GM23338 (cell line): Measurements from ENCODE around the gene CFAP90. TPM values are rescaled to one million over a fixed set of nuclear protein-coding genes. Genes with fewer than 3 reads are reported as not detected.

Experiments
- ATAC-seq: fragments of 200-7000 bp; cut with Tn5 transposase; 3 replicates; pipeline ENCODE4 v1.9.1; 2020
- DNase-seq: peaks from one replicate; pipeline ENCODE4 v3.0.0-alpha.2; 2015; ENCODE audit warnings: low spot score
- H2AFZ ChIP-seq: fragments of 200-600 bp; sonication (generic); 2 replicates; pipeline ENCODE4 v1.8.0; 2016; ENCODE audit warnings: antibody characterized with exemption, mild to moderate bottlenecking, moderate library complexity
- H3F3A ChIP-seq: fragments of 200-600 bp; sonication (generic); replicated peaks from 2 replicates; pipeline ENCODE4 v1.8.0; 2017; ENCODE audit warnings: antibody characterized with exemption, mixed run types, low read depth
- H3K27ac ChIP-seq: fragments of 200-600 bp; sonication (generic); 2 replicates; pipeline ENCODE4 v1.6.1; 2016; ENCODE audit warnings: low read depth
- H3K27me3 ChIP-seq: fragments of 200-600 bp; sonication (generic); 2 replicates; pipeline ENCODE4 v1.8.0; 2016; ENCODE audit warnings: mild to moderate bottlenecking, mixed run types, moderate library complexity; ENCODE audit not compliant: insufficient read depth
- H3K36me3 ChIP-seq: fragments of 200-600 bp; sonication (generic); 2 replicates; pipeline ENCODE4 v1.8.0; 2016; ENCODE audit warnings: mild to moderate bottlenecking; ENCODE audit not compliant: insufficient read depth
- H3K4me1 ChIP-seq: fragments of 200-600 bp; sonication (generic); 2 replicates; pipeline ENCODE4 v1.8.0; 2016; ENCODE audit warnings: mild to moderate bottlenecking, moderate library complexity; ENCODE audit not compliant: insufficient read depth
- H3K4me2 ChIP-seq: fragments of 200-600 bp; sonication (generic); 2 replicates; pipeline ENCODE4 v1.7.1; 2017; ENCODE audit warnings: mixed run types
- H3K4me3 ChIP-seq: fragments of 200-600 bp; sonication (generic); 2 replicates; pipeline ENCODE4 v1.6.1; 2016; ENCODE audit warnings: mixed run types
- H3K79me2 ChIP-seq: fragments of 200-600 bp; sonication (generic); replicated peaks from 2 replicates; pipeline ENCODE4 v1.8.0; 2017; ENCODE audit warnings: mild to moderate bottlenecking; ENCODE audit not compliant: insufficient read depth
- H3K9me2 ChIP-seq: fragments of 200-600 bp; sonication (generic); 2 replicates; pipeline ENCODE4 v1.8.0; 2017; ENCODE audit not compliant: insufficient read depth
- H4K20me1 ChIP-seq: fragments of 200-600 bp; sonication (generic); replicated peaks from 2 replicates; pipeline ENCODE4 v1.8.0; 2017; ENCODE audit warnings: mild to moderate bottlenecking; ENCODE audit not compliant: insufficient read depth
- H3K27ac Mint-ChIP-seq: 2 replicates; pipeline ENCODE4 v1.8.0; 2020; ENCODE audit warnings: inconsistent platforms, mild to moderate bottlenecking, moderate library complexity, mixed read lengths
- H3K27me3 Mint-ChIP-seq: 3 replicates; pipeline ENCODE4 v1.8.0; 2022; ENCODE audit warnings: low read depth, mild to moderate bottlenecking, moderate library complexity, mixed read lengths, inconsistent platforms; ENCODE audit not compliant: insufficient read depth, poor library complexity
- H3K36me3 Mint-ChIP-seq: 3 replicates; pipeline ENCODE4 v1.8.0; 2021; ENCODE audit warnings: low read depth, mild to moderate bottlenecking, inconsistent platforms, moderate library complexity, mixed read lengths
- H3K4me1 Mint-ChIP-seq: 3 replicates; pipeline ENCODE4 v1.8.0; 2020; ENCODE audit warnings: mild to moderate bottlenecking, inconsistent platforms, mixed read lengths
- H3K4me3 Mint-ChIP-seq: 3 replicates; pipeline ENCODE4 v1.8.0; 2021; ENCODE audit warnings: moderate library complexity, mild to moderate bottlenecking, inconsistent platforms, mixed read lengths
- H3K9me3 Mint-ChIP-seq: 3 replicates; pipeline ENCODE4 v1.8.0; 2020; ENCODE audit warnings: moderate library complexity, mild to moderate bottlenecking, inconsistent platforms, mixed read lengths
- CREB1 ChIP-seq: fragments of 250-450 bp; sonication (Bioruptor Pico); IDR thresholded peaks from 2 replicates; pipeline ENCODE4 v1.5.0; 2020; ENCODE audit warnings: low read depth, mild to moderate bottlenecking, moderate library complexity
- EZH2 ChIP-seq: fragments of 200-600 bp; sonication (generic); IDR thresholded peaks from one replicate; pipeline ENCODE4 v1.8.0; 2017; ENCODE audit warnings: antibody characterized with exemption, mild to moderate bottlenecking, low read depth; ENCODE audit not compliant: unreplicated experiment
- EZH2phosphoT487 ChIP-seq: fragments of 200-600 bp; sonication (generic); IDR thresholded peaks from one replicate; pipeline ENCODE4 v1.8.1; 2018; ENCODE audit warnings: antibody characterized with exemption; ENCODE audit not compliant: unreplicated experiment
- NANOG ChIP-seq: IDR thresholded peaks from 2 replicates; pipeline ENCODE4 v1.6.1; 2016; ENCODE audit warnings: antibody characterized with exemption, borderline replicate concordance
- POLR2AphosphoS5 ChIP-seq: IDR thresholded peaks from 2 replicates; pipeline ENCODE4 v1.6.1; 2016; ENCODE audit warnings: antibody characterized with exemption, low read depth
- STAT1 ChIP-seq: IDR thresholded peaks from one replicate; pipeline ENCODE4 v1.6.1; 2016; ENCODE audit warnings: antibody characterized with exemption; ENCODE audit not compliant: unreplicated experiment
- ZNF114 ChIP-seq: fragments of 250-450 bp; sonication (Bioruptor Pico); IDR thresholded peaks from 2 replicates; pipeline ENCODE4 v1.5.0; 2020; ENCODE audit warnings: mild to moderate bottlenecking, moderate library complexity
- polyA plus RNA-seq: library from polyadenylated mRNA; unstranded; fragments of >200 nt; fragmentation: Nextera tagmentation; extraction: Ambion mirVana; gene quantifications from 2 replicates; pipeline ENCODE4 v1.2.1, GENCODE V29; 2016
- total RNA-seq: library from RNA; depleted of rRNA; stranded (reverse); fragments of >200 nt; shearing (Covaris generic); gene quantifications from 2 replicates; pipeline ENCODE4 v1.2.3, GENCODE V29; 2014
- TF ChIP-seq, protein P1 (sequence below): IDR thresholded peaks from 2 replicates; pipeline ENCODE4 v1.6.1; 2016; ENCODE audit warnings: antibody characterized with exemption
- TF ChIP-seq, protein P2 (sequence below), 2 experiments: fragments of 200-600 bp in 1 of 2; sonication (generic) in 1 of 2; conservative IDR thresholded peaks; 2 replicates each; pipeline versions ENCODE4 v1.5.1 to v1.6.1; 2016 to 2017; ENCODE audit warnings: antibody characterized with exemption in 2 of 2, low read depth in 2 of 2, mild to moderate bottlenecking in 2 of 2, moderate library complexity in 1 of 2
- TF ChIP-seq, protein P3 (sequence below): IDR thresholded peaks from one replicate; pipeline ENCODE4 v1.6.1; 2018; ENCODE audit warnings: antibody characterized with exemption; ENCODE audit not compliant: unreplicated experiment
- TF ChIP-seq, protein P4 (sequence below): fragments of 250-450 bp; sonication (Bioruptor Pico); IDR thresholded peaks from 2 replicates; pipeline ENCODE4 v1.5.0; 2020; ENCODE audit warnings: mild to moderate bottlenecking, moderate library complexity

Gene CFAP90
- total and polyA plus RNA-seq, 2 experiments from 2014 or later, result 0.10 to 1.0 TPM

DNA sequence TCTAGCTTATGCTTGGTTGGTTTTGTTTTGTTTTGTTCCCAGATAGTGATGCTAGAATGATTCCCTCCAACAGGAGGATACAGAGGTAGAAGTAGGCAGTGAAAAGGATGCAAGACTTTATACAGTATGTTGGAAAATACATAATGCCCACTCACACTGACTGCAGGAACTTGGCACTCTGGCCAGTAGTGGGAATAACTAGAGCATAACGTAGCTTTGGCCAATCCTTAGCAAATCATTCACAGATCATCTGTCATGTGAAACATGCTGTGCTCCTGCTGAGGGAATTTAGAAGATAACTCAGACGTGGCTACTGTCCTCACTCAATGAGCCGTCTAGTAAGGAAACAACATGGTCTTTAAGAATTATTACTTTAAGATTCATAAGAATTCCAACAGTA lies 13.5 kb downstream of the CFAP90 start:
- Histone ChIP-seq H3K27me3 (no peaks in the 10 kb centered on the region), H3K27ac (no peak overlapping the region), H2AFZ (no peak overlapping the region), H3F3A (no peaks in the 10 kb centered on the region), H3K4me3 (no peak overlapping the region), H3K9me2 (no peaks in the 10 kb centered on the region), H4K20me1 (no peaks in the 10 kb centered on the region), H3K79me2 (no peaks in the 10 kb centered on the region), H3K4me1 (no peaks in the 10 kb centered on the region), H3K4me2 (no peak overlapping the region), H3K36me3 (no peaks in the 10 kb centered on the region)
- H3K27ac Mint-ChIP-seq, result no peak overlapping the region
- no peak overlapping the region for H3K4me3 Mint-ChIP-seq
- H3K4me1 Mint-ChIP-seq, result no peaks in the 10 kb centered on the region
- no peaks in the 10 kb centered on the region for H3K36me3 Mint-ChIP-seq
- ATAC-seq, result no peak
- peaks cover 2% of the 10 kb centered on the region for H3K27me3 Mint-ChIP-seq
- H3K9me3 Mint-ChIP-seq, result no peaks in the 10 kb centered on the region
- TF ChIP-seq STAT1, result no peak
- no peak for TF ChIP-seq POLR2AphosphoS5
- no peak for TF ChIP-seq NANOG
- no peak for TF ChIP-seq EZH2
- no peak for TF ChIP-seq EZH2phosphoT487
- TF ChIP-seq, protein P1, sequence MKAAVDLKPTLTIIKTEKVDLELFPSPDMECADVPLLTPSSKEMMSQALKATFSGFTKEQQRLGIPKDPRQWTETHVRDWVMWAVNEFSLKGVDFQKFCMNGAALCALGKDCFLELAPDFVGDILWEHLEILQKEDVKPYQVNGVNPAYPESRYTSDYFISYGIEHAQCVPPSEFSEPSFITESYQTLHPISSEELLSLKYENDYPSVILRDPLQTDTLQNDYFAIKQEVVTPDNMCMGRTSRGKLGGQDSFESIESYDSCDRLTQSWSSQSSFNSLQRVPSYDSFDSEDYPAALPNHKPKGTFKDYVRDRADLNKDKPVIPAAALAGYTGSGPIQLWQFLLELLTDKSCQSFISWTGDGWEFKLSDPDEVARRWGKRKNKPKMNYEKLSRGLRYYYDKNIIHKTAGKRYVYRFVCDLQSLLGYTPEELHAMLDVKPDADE, result no peak
- TF ChIP-seq, protein P2, sequence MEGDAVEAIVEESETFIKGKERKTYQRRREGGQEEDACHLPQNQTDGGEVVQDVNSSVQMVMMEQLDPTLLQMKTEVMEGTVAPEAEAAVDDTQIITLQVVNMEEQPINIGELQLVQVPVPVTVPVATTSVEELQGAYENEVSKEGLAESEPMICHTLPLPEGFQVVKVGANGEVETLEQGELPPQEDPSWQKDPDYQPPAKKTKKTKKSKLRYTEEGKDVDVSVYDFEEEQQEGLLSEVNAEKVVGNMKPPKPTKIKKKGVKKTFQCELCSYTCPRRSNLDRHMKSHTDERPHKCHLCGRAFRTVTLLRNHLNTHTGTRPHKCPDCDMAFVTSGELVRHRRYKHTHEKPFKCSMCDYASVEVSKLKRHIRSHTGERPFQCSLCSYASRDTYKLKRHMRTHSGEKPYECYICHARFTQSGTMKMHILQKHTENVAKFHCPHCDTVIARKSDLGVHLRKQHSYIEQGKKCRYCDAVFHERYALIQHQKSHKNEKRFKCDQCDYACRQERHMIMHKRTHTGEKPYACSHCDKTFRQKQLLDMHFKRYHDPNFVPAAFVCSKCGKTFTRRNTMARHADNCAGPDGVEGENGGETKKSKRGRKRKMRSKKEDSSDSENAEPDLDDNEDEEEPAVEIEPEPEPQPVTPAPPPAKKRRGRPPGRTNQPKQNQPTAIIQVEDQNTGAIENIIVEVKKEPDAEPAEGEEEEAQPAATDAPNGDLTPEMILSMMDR (conservative IDR thresholded peaks at IDR 0.05; ENCODE audit: low read depth in 2 of 2), result no peak
- no peak for TF ChIP-seq CREB1 (CRISPR knock-in tag)
- TF ChIP-seq, protein P3, sequence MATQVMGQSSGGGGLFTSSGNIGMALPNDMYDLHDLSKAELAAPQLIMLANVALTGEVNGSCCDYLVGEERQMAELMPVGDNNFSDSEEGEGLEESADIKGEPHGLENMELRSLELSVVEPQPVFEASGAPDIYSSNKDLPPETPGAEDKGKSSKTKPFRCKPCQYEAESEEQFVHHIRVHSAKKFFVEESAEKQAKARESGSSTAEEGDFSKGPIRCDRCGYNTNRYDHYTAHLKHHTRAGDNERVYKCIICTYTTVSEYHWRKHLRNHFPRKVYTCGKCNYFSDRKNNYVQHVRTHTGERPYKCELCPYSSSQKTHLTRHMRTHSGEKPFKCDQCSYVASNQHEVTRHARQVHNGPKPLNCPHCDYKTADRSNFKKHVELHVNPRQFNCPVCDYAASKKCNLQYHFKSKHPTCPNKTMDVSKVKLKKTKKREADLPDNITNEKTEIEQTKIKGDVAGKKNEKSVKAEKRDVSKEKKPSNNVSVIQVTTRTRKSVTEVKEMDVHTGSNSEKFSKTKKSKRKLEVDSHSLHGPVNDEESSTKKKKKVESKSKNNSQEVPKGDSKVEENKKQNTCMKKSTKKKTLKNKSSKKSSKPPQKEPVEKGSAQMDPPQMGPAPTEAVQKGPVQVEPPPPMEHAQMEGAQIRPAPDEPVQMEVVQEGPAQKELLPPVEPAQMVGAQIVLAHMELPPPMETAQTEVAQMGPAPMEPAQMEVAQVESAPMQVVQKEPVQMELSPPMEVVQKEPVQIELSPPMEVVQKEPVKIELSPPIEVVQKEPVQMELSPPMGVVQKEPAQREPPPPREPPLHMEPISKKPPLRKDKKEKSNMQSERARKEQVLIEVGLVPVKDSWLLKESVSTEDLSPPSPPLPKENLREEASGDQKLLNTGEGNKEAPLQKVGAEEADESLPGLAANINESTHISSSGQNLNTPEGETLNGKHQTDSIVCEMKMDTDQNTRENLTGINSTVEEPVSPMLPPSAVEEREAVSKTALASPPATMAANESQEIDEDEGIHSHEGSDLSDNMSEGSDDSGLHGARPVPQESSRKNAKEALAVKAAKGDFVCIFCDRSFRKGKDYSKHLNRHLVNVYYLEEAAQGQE, result no peak
- TF ChIP-seq ZNF114 (CRISPR knock-in tag), result no peak
- no peak for DNase-seq

DNA sequence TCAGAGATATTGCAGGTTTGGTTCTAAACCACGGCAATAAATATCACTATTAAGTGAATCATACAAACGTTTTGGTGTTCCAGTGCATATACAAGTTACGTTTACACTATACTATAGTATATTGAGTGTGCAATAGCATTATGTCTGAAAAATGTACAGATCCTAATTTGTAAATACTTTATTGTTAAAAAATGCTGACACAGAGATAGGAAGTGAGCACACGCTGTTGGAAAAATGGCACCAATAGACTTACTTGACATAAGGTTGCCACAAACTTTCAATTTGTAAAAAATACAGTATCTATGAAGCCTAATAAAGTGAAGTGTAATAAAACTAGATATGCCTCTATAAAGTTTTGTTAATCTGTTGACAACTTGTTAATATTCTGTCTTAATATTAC lies 16.0 kb downstream of the CFAP90 start:
- no peaks in the 10 kb centered on the region for H3K79me2 ChIP-seq
- H3K36me3 ChIP-seq, result no peaks in the 10 kb centered on the region
- H3K4me2 ChIP-seq, result no peak overlapping the region
- Mint-ChIP-seq H3K9me3 (no peaks in the 10 kb centered on the region), H3K27me3 (peaks cover 4% of the 10 kb centered on the region), H3K4me1 (no peaks in the 10 kb centered on the region), H3K4me3 (no peak overlapping the region), H3K27ac (no peak overlapping the region), H3K36me3 (no peaks in the 10 kb centered on the region)
- H3K9me2 ChIP-seq, result no peaks in the 10 kb centered on the region
- H3K4me3 ChIP-seq, result no peak overlapping the region
- no peaks in the 10 kb centered on the region for H3F3A ChIP-seq
- no peak overlapping the region for H2AFZ ChIP-seq
- no peaks in the 10 kb centered on the region for H3K27me3 ChIP-seq
- no peak for ATAC-seq
- no peak overlapping the region for H3K27ac ChIP-seq
- no peak for DNase-seq
- no peaks in the 10 kb centered on the region for H3K4me1 ChIP-seq
- no peaks in the 10 kb centered on the region for H4K20me1 ChIP-seq
- no peak for TF ChIP-seq STAT1
- TF ChIP-seq, protein P4, sequence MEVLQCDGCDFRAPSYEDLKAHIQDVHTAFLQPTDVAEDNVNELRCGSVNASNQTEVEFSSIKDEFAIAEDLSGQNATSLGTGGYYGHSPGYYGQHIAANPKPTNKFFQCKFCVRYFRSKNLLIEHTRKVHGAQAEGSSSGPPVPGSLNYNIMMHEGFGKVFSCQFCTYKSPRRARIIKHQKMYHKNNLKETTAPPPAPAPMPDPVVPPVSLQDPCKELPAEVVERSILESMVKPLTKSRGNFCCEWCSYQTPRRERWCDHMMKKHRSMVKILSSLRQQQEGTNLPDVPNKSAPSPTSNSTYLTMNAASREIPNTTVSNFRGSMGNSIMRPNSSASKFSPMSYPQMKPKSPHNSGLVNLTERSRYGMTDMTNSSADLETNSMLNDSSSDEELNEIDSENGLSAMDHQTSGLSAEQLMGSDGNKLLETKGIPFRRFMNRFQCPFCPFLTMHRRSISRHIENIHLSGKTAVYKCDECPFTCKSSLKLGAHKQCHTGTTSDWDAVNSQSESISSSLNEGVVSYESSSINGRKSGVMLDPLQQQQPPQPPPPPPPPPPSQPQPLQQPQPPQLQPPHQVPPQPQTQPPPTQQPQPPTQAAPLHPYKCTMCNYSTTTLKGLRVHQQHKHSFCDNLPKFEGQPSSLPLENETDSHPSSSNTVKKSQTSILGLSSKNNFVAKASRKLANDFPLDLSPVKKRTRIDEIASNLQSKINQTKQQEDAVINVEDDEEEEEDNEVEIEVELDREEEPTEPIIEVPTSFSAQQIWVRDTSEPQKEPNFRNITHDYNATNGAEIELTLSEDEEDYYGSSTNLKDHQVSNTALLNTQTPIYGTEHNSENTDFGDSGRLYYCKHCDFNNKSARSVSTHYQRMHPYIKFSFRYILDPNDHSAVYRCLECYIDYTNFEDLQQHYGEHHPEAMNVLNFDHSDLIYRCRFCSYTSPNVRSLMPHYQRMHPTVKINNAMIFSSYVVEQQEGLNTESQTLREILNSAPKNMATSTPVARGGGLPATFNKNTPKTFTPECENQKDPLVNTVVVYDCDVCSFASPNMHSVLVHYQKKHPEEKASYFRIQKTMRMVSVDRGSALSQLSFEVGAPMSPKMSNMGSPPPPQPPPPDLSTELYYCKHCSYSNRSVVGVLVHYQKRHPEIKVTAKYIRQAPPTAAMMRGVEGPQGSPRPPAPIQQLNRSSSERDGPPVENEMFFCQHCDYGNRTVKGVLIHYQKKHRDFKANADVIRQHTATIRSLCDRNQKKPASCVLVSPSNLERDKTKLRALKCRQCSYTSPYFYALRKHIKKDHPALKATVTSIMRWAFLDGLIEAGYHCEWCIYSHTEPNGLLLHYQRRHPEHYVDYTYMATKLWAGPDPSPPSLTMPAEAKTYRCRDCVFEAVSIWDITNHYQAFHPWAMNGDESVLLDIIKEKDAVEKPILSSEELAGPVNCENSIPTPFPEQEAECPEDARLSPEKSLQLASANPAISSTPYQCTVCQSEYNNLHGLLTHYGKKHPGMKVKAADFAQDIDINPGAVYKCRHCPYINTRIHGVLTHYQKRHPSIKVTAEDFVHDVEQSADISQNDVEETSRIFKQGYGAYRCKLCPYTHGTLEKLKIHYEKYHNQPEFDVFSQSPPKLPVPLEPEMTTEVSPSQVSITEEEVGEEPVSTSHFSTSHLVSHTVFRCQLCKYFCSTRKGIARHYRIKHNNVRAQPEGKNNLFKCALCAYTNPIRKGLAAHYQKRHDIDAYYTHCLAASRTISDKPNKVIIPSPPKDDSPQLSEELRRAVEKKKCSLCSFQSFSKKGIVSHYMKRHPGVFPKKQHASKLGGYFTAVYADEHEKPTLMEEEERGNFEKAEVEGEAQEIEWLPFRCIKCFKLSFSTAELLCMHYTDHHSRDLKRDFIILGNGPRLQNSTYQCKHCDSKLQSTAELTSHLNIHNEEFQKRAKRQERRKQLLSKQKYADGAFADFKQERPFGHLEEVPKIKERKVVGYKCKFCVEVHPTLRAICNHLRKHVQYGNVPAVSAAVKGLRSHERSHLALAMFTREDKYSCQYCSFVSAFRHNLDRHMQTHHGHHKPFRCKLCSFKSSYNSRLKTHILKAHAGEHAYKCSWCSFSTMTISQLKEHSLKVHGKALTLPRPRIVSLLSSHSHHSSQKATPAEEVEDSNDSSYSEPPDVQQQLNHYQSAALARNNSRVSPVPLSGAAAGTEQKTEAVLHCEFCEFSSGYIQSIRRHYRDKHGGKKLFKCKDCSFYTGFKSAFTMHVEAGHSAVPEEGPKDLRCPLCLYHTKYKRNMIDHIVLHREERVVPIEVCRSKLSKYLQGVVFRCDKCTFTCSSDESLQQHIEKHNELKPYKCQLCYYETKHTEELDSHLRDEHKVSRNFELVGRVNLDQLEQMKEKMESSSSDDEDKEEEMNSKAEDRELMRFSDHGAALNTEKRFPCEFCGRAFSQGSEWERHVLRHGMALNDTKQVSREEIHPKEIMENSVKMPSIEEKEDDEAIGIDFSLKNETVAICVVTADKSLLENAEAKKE (CRISPR knock-in tag), result no peak
